Measurements from ENCODE around the gene RASAL2.
A peak's percentile ranks its signal among the peaks of the same experiment; 100 is the strongest.
"Not testable (repeated sequence)": the region's sequence is repeated elsewhere in the genome, so short reads cannot be mapped to it uniquely, and the experiment has no call there.

The RASAL2 gene

DNA sequence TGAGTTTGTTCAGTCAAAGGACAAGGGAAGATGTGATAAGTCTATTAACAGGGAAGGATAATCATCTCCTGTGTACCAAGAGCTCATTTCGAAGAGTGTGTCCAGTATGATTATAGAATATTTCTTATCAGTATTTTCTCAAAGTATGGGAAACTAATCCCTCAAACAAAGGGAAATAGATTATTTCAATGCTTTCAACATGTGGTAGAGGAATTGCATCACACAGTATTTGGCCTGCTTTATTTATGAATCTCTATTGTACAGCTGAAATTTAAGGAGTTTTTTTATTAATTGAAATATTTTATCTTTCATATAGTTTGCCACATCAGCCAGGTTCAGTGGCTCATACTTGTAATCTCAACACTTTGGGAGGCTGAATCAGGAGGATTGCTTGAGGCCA, 251.9 kb downstream of the RASAL2 start:
- no peak for DNase-seq (ENCODE audit: low read depth)

GRCh38 chr1:178349801-178350200, 255.9 kb downstream of the RASAL2 start:
- no peak for DNase-seq (ENCODE audit: low read depth)

DNA sequence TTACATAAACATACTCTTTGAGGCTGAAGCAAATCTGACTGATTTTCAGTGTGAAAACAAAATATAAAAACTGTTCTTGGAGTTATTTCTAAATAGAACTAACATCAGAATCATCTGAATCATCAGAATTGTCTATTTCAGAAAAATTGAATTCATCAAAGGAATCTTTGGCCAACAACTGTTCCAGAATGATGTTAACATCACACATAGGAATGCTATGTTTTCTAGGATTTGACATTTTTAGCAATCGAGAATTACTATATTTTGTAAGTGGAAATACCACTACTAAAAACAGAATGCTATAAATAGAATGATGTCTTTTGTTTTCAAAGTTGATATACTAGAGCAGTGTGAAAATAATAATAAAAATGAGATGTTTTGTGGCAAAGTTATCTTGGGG, 258.0 kb downstream of the RASAL2 start:
- DNase-seq (ENCODE audit: low read depth), result not testable (repeated sequence)

DNA sequence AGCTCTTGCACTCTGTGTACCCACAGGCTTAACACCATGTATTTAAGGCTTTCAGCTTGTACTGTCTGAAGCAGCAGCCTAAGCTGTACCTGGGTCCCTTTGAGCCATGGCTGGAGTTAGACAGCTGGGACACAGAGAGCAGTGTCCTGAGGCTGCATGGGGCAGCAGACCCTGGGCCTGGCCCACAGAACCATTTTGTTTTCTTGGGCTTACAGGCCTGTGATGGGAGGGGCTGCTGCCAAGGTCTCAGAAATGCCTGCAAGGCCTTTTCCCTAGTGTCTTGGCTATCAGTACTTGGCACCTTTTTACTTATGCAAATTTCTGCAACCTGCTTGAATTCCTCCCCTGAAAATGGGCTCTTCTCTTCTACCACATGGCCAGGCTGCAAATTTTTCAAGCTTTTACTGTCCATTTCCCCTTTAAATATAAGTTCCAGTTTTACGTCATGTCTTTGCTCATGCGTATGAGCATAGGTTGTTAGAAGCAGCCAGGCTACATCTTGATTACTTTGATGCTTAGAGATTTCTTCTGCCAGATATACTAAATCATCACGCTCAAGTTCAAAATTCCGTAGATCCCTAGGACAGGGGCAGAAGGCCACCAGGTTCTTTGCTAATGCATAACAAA, 259.0 kb downstream of the RASAL2 start:
- no peak for DNase-seq (ENCODE audit: low read depth)

GRCh38 chr1:178353524-178353923, 259.6 kb downstream of the RASAL2 start:
- no peak for DNase-seq (ENCODE audit: low read depth)

DNA sequence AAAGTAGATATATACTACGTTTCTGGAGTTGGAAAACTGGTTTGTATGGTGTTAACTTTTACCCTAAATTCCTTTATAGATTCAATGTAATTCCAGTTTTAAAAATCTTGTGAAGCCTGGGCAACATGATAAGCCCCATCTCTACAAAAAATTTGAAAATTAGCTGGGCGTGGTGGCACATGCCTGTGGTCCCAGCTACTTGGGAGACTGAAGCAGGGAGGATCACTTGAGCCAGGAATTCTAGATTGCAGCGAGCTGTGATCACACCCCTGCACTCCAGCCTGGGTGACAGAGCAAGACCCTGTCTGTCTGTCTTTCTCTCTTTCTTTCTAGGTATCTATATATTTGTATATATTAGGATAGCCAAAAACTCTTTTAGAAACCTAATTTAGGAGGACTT, 260.9 kb downstream of the RASAL2 start:
- DNase-seq (ENCODE audit: low read depth), result no peak

DNA sequence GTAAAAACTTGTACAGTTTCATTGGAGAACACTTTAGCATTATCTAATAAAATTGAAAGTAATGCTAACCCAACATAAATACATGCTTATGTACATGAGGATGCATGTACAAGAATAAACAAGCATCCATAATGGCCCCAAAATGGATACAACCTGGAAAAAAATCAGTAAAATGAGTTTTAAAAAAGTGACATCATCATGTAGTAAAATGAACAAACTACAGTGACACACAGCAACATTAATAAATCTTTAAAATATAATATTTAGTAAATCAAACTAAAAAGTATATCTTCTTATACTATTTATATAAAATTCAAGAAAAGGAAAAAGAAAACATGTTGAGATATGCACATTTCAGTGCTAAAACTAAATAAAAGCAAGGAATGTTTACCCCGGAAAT, 262.4 kb downstream of the RASAL2 start:
- DNase-seq (ENCODE audit: low read depth), result no peak

DNA sequence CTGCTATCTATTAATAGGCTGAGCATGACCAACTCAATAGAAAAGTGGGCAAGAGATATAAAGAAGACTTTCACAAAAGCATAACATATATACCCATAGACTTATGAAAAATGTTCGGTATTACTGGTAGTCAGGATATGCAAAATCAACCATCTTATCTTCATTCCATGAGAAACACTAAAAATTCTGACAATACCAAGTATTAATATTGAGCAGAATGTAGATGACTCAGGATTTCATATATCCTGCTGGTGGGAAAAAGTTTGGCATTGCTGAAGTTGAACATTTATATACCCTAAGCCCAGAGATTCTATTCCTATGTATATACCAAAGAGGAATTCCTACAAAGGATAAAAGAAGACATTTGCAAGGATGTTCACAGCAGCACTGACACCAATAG, 264.6 kb downstream of the RASAL2 start:
- no peak for DNase-seq (ENCODE audit: low read depth)

DNA sequence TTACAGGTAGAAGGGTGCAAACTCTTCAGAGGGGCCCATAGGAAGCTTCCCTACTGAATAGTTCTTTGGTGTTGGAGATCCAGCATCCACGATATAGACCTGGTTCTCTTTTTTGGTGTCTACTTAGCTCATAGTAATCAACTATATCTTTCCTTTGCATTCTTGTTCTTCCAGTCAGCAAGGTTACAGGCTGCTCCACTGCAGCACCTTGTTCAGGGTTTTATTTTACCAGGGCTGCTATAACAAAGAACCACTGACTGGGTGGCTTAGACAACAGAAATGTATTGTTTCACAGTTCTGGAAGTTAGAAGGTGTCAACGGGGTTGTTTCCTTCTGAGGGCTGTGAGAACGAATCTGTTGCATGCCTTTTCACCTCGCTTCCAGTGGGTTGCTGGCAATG, 266.5 kb downstream of the RASAL2 start:
- DNase-seq (ENCODE audit: low read depth), result no peak

DNA sequence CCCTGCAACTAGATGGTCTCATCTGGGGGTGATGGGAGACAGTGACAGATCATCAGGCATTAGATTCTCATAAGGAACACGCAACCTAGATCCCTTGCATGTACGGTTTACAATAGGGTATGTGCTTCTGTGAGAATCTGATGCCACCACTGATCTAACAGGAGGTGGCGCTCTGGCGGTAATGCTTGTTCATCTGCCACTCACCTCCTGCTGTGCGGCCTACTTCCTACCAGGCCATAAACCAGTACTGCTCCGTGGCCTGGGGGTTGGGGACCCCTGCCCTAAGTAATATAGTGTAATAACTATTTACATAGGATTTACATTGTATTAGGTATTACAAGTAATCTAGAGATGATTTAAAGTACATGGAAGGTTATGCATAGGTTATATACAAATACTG, 267.9 kb downstream of the RASAL2 start:
- DNase-seq (ENCODE audit: low read depth), result no peak

GRCh38 chr1:178362747-178363146, 268.8 kb downstream of the RASAL2 start:
- DNase-seq (ENCODE audit: low read depth), result no peak

GRCh38 chr1:178364782-178365181, 270.9 kb downstream of the RASAL2 start:
- no peak for DNase-seq (ENCODE audit: low read depth)

DNA sequence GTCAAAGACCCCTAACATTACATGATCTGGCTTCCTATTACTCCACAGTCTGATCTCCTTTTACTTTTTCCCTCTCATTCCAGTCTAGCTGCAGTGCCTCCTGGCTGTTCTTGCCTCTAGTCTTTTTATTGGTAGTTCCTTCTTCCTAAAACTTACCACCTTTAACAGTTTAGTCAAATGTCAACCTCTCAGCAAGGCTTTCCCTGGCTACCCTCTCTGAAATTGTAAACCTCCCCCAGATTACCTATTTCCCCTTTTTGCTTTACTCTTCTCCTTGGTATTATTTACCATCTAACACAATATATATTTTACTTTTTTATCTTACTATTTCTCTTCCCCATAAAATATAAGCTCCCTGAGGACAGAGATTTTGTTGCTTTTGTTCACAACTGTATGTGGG, 273.2 kb downstream of the RASAL2 start:
- no peak for DNase-seq (ENCODE audit: low read depth)

DNA sequence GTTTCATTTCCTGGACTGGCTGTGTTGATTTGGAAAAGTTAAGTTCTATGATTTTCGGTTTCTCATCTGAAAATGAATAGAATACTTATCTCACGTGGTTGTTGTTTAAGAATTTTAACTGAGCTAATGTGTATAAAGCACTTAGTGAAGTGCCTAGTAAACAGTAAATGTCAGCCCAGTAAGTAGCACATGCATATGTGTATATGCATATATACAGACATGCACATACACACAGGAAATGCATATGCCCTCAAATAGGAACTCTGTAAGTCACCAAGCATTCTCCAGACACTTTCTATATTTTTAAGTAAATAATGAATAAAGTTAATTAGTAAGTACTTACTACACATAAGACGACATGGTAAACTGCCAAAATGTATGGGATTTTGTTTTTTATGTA, 274.3 kb downstream of the RASAL2 start:
- DNase-seq (ENCODE audit: low read depth), result no peak

GRCh38 chr1:178371235-178371634, 277.3 kb downstream of the RASAL2 start:
- DNase-seq (ENCODE audit: low read depth), result no peak

DNA sequence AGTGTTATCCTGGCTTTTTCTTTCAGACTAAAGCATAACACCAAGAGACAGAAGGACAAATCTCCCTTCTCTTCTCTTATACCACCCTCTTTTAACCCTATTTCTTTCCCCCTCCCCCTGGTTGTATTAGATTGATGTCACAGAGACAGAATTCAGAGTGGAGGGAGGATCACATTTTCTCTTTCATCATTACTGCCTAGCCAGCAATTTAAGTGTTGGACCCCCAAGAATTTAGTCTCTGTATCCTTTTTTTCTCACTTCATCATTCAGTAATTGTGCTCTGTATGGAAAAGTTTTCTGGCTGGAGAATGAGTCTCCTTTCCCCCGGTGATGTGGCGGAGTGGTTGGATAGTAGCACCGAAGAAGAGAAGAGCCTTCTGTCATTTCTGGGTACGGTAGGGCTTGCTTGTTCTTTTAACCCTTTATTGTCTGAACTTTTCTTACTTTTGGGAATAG, 278.1 kb downstream of the RASAL2 start:
- no peak for DNase-seq (ENCODE audit: low read depth)

GRCh38 chr1:178374016-178374415, 280.1 kb downstream of the RASAL2 start:
- DNase-seq (ENCODE audit: low read depth), result no peak

- no peak for DNase-seq (ENCODE audit: low read depth)
Observed at GRCh38 chr1:178376008-178376407, 282.1 kb downstream of the RASAL2 start.

DNA sequence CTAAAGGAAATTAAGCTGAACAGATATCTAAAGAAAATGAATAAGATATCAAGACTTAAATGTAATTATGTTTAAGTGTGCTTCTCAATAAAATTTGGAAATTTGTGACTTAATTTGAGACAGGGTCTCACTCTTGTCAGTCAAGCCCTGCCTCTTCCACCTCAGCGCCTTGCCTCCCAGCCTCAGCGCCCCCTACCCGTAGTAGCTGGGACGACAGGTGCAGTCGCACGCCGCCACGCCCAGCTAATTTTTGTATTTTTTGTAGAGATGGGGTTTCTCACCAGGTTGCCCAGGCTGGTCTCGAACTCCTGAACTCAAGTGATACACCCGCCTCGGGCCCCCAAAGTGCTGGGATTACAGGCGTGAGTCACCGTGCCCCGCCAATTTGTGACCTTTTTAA, 285.9 kb downstream of the RASAL2 start:
- no peak for DNase-seq (ENCODE audit: low read depth)

GRCh38 chr1:178382372-178382771, 288.5 kb downstream of the RASAL2 start:
- no peak for DNase-seq (ENCODE audit: low read depth)

DNA sequence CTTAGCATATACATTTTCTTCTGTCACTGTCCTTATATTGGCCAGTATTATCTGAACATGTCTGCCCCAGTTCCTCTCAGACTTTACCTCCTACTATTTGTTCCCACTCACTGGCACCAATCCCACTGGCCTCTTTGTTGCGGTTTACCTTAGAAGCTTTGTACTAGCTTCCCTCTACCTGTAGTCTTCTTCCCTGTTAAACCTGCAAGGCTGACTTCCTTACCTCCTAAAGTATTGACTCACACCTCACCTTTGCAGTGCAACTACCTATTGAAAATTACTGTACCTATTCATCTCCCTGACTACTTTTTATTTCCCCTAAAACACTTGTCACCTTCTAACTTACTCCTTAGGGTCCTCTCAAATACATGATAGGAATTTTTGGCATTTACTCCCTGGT, 291.8 kb downstream of the RASAL2 start:
- DNase-seq (ENCODE audit: low read depth), result no peak

DNA sequence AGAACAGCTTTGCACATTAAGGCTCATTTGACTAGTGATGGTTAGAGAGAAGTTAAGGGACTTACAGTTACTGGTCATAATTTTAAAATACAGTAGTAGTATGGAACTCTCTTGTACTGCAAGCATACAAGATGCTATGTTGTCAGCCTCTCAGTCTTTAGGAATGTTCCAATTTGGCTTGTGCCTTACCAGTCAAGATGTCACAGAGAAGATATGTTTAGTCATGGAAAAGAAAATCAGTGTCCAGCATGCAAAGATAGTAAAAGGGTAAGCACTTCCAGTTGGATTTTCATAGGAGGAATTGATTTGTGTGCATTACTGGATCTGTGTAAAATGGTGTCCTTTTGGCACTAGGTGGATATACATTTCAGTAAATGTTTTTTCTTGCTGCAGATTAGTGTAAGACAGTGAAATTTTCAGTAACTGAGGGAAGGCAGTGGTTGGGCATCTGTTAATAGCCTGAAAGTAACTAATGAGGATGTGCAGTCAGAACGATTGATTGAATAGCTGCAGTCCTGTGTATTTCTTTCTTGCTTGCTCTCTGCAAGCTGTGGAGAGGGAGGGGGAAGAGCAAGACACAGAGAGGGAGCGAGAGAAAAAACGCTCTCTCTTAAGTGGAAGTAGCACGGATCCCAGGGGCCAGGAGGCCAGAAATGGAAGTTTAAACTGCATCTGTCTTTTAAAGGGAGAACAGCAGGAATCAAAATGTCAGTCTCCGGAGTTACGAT, 294.7 kb downstream of the RASAL2 start:
- peak; percentile 35 for DNase-seq (ENCODE audit: low read depth)

- DNase-seq (ENCODE audit: low read depth), result no peak
Observed at GRCh38 chr1:178389441-178389840, 295.5 kb downstream of the RASAL2 start.

DNA sequence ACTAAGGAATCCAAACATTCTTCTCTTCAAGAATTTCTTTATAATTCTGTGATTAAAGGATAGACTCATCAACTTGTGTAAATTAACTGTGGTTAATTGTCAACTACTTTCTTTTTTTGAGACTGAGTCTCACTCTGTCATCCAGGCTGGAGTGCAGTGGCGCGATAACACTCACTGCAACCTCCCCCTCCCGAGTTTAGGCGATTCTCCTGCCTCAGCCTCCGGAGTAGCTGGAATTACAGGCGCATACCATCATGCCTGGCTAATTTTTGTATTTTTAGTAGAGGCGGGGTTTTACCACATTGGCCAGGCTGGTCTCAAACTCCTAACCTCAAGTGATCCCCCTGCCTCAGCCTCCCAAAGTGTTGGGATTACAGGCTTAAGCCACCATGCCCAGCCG, 296.4 kb downstream of the RASAL2 start:
- not testable (repeated sequence) for DNase-seq (ENCODE audit: low read depth)
